ENCODE data around the gene LRRC32. TPM values are rescaled to one million over a fixed set of nuclear protein-coding genes. Genes with fewer than 3 reads are reported as not detected.
"Not testable (repeated sequence)": the region's sequence is repeated elsewhere in the genome, so short reads cannot be mapped to it uniquely, and the experiment has no call there.

The LRRC32 gene
- total RNA-seq, 1 donor from 2014 or later, result 5.5 TPM

- peaks cover 10% of the 10 kb centered on the region for H3K27me3 Mint-ChIP-seq (ENCODE audit: insufficient read depth)
- H3K4me1 Mint-ChIP-seq (ENCODE audit: low read depth), result no peaks in the 10 kb centered on the region
- H3K9me3 Mint-ChIP-seq, result no peaks in the 10 kb centered on the region
- intact Hi-C loops (cut with micrococcal nuclease), result no loop called here
- no peak for DNase-seq (ENCODE audit: low spot score)
- no peak overlapping the region for H3K27ac Mint-ChIP-seq
- H3K4me3 Mint-ChIP-seq, result no peak overlapping the region
- no peaks in the 10 kb centered on the region for H3K36me3 Mint-ChIP-seq (ENCODE audit: low read depth)
These were observed 60.2 kb downstream of the LRRC32 start for GRCh38 chr11:76610371-76610770.

- no peak overlapping the region for H3K27ac Mint-ChIP-seq
- H3K27me3 Mint-ChIP-seq (ENCODE audit: insufficient read depth), result peaks cover 10% of the 10 kb centered on the region
- H3K4me3 Mint-ChIP-seq, result no peak overlapping the region
- no peaks in the 10 kb centered on the region for H3K4me1 Mint-ChIP-seq (ENCODE audit: low read depth)
- no peak for DNase-seq (ENCODE audit: low spot score)
- intact Hi-C loops (cut with micrococcal nuclease), result no loop called here
- no peaks in the 10 kb centered on the region for H3K36me3 Mint-ChIP-seq (ENCODE audit: low read depth)
- no peaks in the 10 kb centered on the region for H3K9me3 Mint-ChIP-seq
These were observed 60.7 kb downstream of the LRRC32 start for GRCh38 chr11:76609736-76610370.

- H3K27ac Mint-ChIP-seq; H3K27me3 Mint-ChIP-seq (ENCODE audit: insufficient read depth): not testable (repeated sequence)
These were observed 61.6 kb downstream of the LRRC32 start for GRCh38 chr11:76608879-76609460.

GRCh38 chr11:76608228-76608627 is 62.3 kb downstream of the LRRC32 start:
- H3K36me3 Mint-ChIP-seq (ENCODE audit: low read depth); H3K4me3 Mint-ChIP-seq; DNase-seq (ENCODE audit: low spot score); H3K27me3 Mint-ChIP-seq (ENCODE audit: insufficient read depth); intact Hi-C loops (cut with micrococcal nuclease); H3K4me1 Mint-ChIP-seq (ENCODE audit: low read depth); H3K27ac Mint-ChIP-seq; H3K9me3 Mint-ChIP-seq: not testable (repeated sequence)

More at GRCh38 chr11:76608879-76609460, 61.6 kb downstream of the LRRC32 start:
- DNase-seq (ENCODE audit: low spot score); H3K4me3 Mint-ChIP-seq; H3K36me3 Mint-ChIP-seq (ENCODE audit: low read depth); intact Hi-C loops (cut with micrococcal nuclease); H3K4me1 Mint-ChIP-seq (ENCODE audit: low read depth); H3K9me3 Mint-ChIP-seq: not testable (repeated sequence)

Other genes starting within 250 kb of the LRRC32 start
- gene EMSY, start 225.7 kb downstream of the LRRC32 start, total RNA-seq, result 30.4 and 34.8 TPM in 2 replicates
- gene TSKU, start 112.6 kb upstream of the LRRC32 start, total RNA-seq, result 0.91 and 1.1 TPM in 2 replicates
- gene ACER3, start 190.2 kb upstream of the LRRC32 start, total RNA-seq, result 9.9 and 12.2 TPM in 2 replicates

Measured in activated T-helper 1 cell treated with anti-CD3 and anti-CD28 coated beads, Interleukin-12 subunit alpha, Interleukin-12 subunit beta, Interleukin-2, Interleukin-4 antibody, amounts not matched to agents 30 ng/mL and 10 ng/mL and 1 ng/mL, durations not matched to agents 14 hours and 24 hours and 36 hours (primary cell).